Neural progenitor cell (in vitro differentiated cells): ENCODE measurements around the gene CETP. TPM values are rescaled to one million over a fixed set of nuclear protein-coding genes. Genes with fewer than 3 reads are reported as not detected.

Experiments used
- DNase-seq: peaks from one replicate; pipeline ENCODE4 v3.0.0-alpha.2; 2016; ENCODE audit warnings: low spot score
- H2AFZ ChIP-seq: fragments of 200-600 bp; sonication (generic); replicated peaks from 2 replicates; pipeline ENCODE4 v1.6.1; 2016; ENCODE audit warnings: antibody characterized with exemption
- H3F3A ChIP-seq: fragments of 200-600 bp; sonication (generic); 2 replicates; pipeline ENCODE4 v1.6.1; 2016; ENCODE audit warnings: antibody characterized with exemption, low read depth
- H3K27ac ChIP-seq: fragments of 200-600 bp; sonication (generic); 2 replicates; pipeline ENCODE4 v1.5.1; 2016; ENCODE audit warnings: mild to moderate bottlenecking
- H3K27me3 ChIP-seq: fragments of 200-600 bp; sonication (generic); 2 replicates; pipeline ENCODE4 v1.6.1; 2016; ENCODE audit warnings: mild to moderate bottlenecking, moderate library complexity
- H3K36me3 ChIP-seq: fragments of 200-600 bp; sonication (generic); 2 replicates; pipeline ENCODE4 v1.5.1; 2016
- H3K4me1 ChIP-seq: fragments of 200-600 bp; sonication (generic); 2 replicates; pipeline ENCODE4 v1.6.1; 2016; ENCODE audit warnings: mixed run types
- H3K4me2 ChIP-seq: fragments of 200-600 bp; sonication (generic); 2 replicates; pipeline ENCODE4 v1.6.1; 2016
- H3K4me3 ChIP-seq: fragments of 200-600 bp; sonication (generic); 2 replicates; pipeline ENCODE4 v1.5.1; 2016
- H3K79me2 ChIP-seq: fragments of 200-600 bp; sonication (generic); 2 replicates; pipeline ENCODE4 v1.6.1; 2016; ENCODE audit warnings: low read depth
- H3K9ac ChIP-seq: fragments of 200-600 bp; sonication (generic); 2 replicates; pipeline ENCODE4 v1.6.1; 2016
- H3K9me3 ChIP-seq: fragments of 200-600 bp; sonication (generic); 2 replicates; pipeline ENCODE4 v1.5.1; 2016; ENCODE audit warnings: low read depth
- H4K20me1 ChIP-seq: fragments of 200-600 bp; sonication (generic); 2 replicates; pipeline ENCODE4 v1.6.1; 2016; ENCODE audit warnings: low read depth
- H3K27ac Mint-ChIP-seq: 3 replicates; pipeline ENCODE4 v1.8.0; 2021; ENCODE audit warnings: mixed read lengths
- H3K27me3 Mint-ChIP-seq: 2 replicates; pipeline ENCODE4 v1.8.0; 2022; ENCODE audit warnings: low read depth, mild to moderate bottlenecking, inconsistent platforms, moderate library complexity, mixed read lengths; ENCODE audit not compliant: insufficient read depth
- H3K36me3 Mint-ChIP-seq: 3 replicates; pipeline ENCODE4 v1.8.0; 2021; ENCODE audit warnings: mixed read lengths
- H3K4me1 Mint-ChIP-seq: 3 replicates; pipeline ENCODE4 v1.8.0; 2021; ENCODE audit warnings: mixed read lengths
- H3K4me3 Mint-ChIP-seq: 3 replicates; pipeline ENCODE4 v1.8.0; 2021; ENCODE audit warnings: mild to moderate bottlenecking, moderate library complexity, mixed read lengths
- H3K9me3 Mint-ChIP-seq: 3 replicates; pipeline ENCODE4 v1.8.0; 2020; ENCODE audit warnings: mixed read lengths
- EZH2 ChIP-seq: fragments of 200-600 bp; sonication (generic); IDR thresholded peaks from 2 replicates; pipeline ENCODE4 v1.6.1; 2017; ENCODE audit warnings: antibody characterized with exemption, mild to moderate bottlenecking, moderate library complexity
- EZH2phosphoT487 ChIP-seq: fragments of 200-600 bp; sonication (generic); IDR thresholded peaks from 2 replicates; pipeline ENCODE4 v1.6.1; 2017; ENCODE audit warnings: antibody characterized with exemption
- total RNA-seq: library from RNA; depleted of rRNA; stranded (reverse); fragments of >200 nt; gene quantifications from 2 replicates; pipeline ENCODE4 v1.2.3, GENCODE V29; 2015; ENCODE audit warnings: low replicate concordance
- TF ChIP-seq, protein P1 (sequence below): fragments of 200-600 bp; sonication (generic); IDR thresholded peaks from 2 replicates; pipeline ENCODE4 v1.5.1; 2017; ENCODE audit warnings: antibody characterized with exemption, mild to moderate bottlenecking

Gene CETP
- total RNA-seq, 1 donor from 2014 or later, result 0.28 TPM

DNA sequence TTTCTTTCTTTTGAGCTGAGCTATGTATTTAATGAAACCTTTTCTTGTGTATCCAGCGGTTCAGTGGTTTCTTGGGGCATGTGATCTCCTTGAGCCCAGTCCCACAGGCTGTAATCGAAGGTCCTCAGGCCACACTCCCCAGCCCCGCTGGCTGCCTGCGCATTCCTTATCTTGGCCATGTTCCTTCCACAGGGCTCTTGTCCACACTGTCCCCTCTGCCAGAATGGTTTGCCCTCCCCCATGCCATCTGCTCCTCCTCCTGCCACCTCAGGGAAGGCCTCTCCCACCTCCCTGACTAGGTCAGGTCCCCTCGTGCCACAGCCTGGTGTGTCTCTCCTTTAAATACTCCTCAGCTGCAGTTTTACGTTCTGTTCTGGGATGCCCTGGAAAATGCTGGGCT is 15.5 kb downstream of the CETP start:
- Histone ChIP-seq H4K20me1 (no peaks in the 10 kb centered on the region), H2AFZ (no peak overlapping the region), H3K79me2 (no peaks in the 10 kb centered on the region), H3K27me3 (no peaks in the 10 kb centered on the region), H3F3A (peaks cover 14% of the 10 kb centered on the region), H3K9me3 (no peaks in the 10 kb centered on the region), H3K36me3 (no peaks in the 10 kb centered on the region), H3K4me3 (no peak overlapping the region), H3K4me2 (no peak overlapping the region), H3K4me1 (peaks cover 12% of the 10 kb centered on the region), H3K27ac (no peak overlapping the region), H3K9ac (no peak overlapping the region)
- no peak for DNase-seq
- H3K4me3 Mint-ChIP-seq, result peak overlapping the region; percentile 72
- no peak for TF ChIP-seq EZH2
- TF ChIP-seq EZH2phosphoT487, result no peak
- TF ChIP-seq, protein P1, sequence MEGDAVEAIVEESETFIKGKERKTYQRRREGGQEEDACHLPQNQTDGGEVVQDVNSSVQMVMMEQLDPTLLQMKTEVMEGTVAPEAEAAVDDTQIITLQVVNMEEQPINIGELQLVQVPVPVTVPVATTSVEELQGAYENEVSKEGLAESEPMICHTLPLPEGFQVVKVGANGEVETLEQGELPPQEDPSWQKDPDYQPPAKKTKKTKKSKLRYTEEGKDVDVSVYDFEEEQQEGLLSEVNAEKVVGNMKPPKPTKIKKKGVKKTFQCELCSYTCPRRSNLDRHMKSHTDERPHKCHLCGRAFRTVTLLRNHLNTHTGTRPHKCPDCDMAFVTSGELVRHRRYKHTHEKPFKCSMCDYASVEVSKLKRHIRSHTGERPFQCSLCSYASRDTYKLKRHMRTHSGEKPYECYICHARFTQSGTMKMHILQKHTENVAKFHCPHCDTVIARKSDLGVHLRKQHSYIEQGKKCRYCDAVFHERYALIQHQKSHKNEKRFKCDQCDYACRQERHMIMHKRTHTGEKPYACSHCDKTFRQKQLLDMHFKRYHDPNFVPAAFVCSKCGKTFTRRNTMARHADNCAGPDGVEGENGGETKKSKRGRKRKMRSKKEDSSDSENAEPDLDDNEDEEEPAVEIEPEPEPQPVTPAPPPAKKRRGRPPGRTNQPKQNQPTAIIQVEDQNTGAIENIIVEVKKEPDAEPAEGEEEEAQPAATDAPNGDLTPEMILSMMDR, result no peak
- peaks cover 24% of the 10 kb centered on the region for H3K27me3 Mint-ChIP-seq
- peaks cover 10% of the 10 kb centered on the region for H3K4me1 Mint-ChIP-seq
- H3K27ac Mint-ChIP-seq, result no peak overlapping the region
- no peaks in the 10 kb centered on the region for H3K36me3 Mint-ChIP-seq
- no peaks in the 10 kb centered on the region for H3K9me3 Mint-ChIP-seq

DNA sequence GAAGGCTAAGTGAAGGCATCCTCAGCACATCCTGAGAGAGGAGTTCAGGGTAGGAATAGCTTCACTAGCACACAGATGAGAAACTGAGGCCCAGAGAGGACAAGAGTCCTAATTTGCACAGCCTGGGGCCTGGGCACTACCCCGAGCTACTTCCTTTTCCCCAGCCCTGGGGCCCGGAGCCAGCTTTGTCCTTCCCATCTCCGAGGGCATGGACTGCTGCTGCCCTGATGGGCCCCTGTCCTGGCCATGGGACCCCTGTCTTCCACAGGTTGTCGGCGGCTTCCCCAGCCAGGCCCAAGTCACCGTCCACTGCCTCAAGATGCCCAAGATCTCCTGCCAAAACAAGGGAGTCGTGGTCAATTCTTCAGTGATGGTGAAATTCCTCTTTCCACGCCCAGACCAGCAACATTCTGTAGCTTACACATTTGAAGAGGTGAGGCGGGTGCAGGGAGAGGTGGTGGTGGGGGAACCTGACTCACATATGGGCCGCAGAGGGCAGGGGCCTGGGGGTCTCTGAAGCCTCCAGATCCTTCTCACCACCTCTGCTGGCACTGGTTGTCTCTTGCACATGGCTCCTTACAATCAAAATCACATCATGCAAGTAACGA is 16.2 kb downstream of the CETP start:
- H3K27me3 Mint-ChIP-seq, result peaks cover 24% of the 10 kb centered on the region
- H2AFZ ChIP-seq, result no peak overlapping the region
- DNase-seq, result no peak
- H3K4me1 ChIP-seq, result peaks cover 12% of the 10 kb centered on the region
- H3K4me2 ChIP-seq, result no peak overlapping the region
- H3K27ac ChIP-seq, result no peak overlapping the region
- H3F3A ChIP-seq, result peaks cover 14% of the 10 kb centered on the region
- H3K4me1 Mint-ChIP-seq, result peaks cover 7% of the 10 kb centered on the region
- H3K4me3 Mint-ChIP-seq, result no peak overlapping the region
- TF ChIP-seq EZH2phosphoT487, result no peak
- TF ChIP-seq, protein P1, result no peak
- no peak for TF ChIP-seq EZH2
- H3K9me3 ChIP-seq, result no peaks in the 10 kb centered on the region
- H3K36me3 ChIP-seq, result no peaks in the 10 kb centered on the region
- no peak overlapping the region for H3K27ac Mint-ChIP-seq
- H3K27me3 ChIP-seq, result no peaks in the 10 kb centered on the region
- H4K20me1 ChIP-seq, result no peaks in the 10 kb centered on the region
- H3K9ac ChIP-seq, result no peak overlapping the region
- H3K9me3 Mint-ChIP-seq, result peaks cover 2% of the 10 kb centered on the region
- no peak overlapping the region for H3K4me3 ChIP-seq
- H3K79me2 ChIP-seq, result no peaks in the 10 kb centered on the region
- H3K36me3 Mint-ChIP-seq, result no peaks in the 10 kb centered on the region

DNA sequence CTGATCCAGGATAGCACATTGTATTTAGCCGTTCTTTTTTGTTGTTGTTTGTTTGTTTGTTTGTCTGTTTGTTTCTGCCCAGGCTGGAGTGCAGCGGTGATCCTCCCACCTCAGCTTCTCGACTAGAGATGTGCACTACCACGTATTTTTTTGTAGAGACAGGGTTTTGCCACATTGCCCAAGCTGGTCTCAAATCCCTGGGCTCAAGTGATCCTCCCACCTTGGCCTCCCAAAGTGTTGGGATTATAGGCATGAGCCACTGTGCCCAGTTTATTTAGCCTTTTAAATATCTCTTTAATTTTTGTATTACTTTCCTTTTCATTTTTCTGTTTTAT is 18.4 kb downstream of the CETP start:
- H3K27me3 ChIP-seq, result no peaks in the 10 kb centered on the region
- H3K4me3 Mint-ChIP-seq, result no peak overlapping the region

More for the DNA sequence above, 18.4 kb downstream of the CETP start:
- Mint-ChIP-seq H3K4me1 (peaks cover 7% of the 10 kb centered on the region), H3K9me3 (peaks cover 2% of the 10 kb centered on the region), H3K36me3 (no peaks in the 10 kb centered on the region), H3K27ac (no peak overlapping the region), H3K27me3 (peaks cover 20% of the 10 kb centered on the region)
- Histone ChIP-seq H3K4me1 (peaks cover 12% of the 10 kb centered on the region), H4K20me1 (no peaks in the 10 kb centered on the region), H3K4me2 (no peak overlapping the region), H2AFZ (no peak overlapping the region), H3K36me3 (no peaks in the 10 kb centered on the region), H3F3A (peaks cover 14% of the 10 kb centered on the region), H3K9me3 (no peaks in the 10 kb centered on the region), H3K4me3 (no peak overlapping the region), H3K9ac (no peak overlapping the region), H3K27ac (no peak overlapping the region), H3K79me2 (no peaks in the 10 kb centered on the region)
- DNase-seq, result no peak
- TF ChIP-seq EZH2phosphoT487, result no peak
- TF ChIP-seq, protein P1, result no peak
- TF ChIP-seq EZH2, result no peak
